GM18951 (cell line): ENCODE results near the gene TBC1D22A.

Experiments
- POLR2A ChIP-seq: IDR thresholded peaks from 4 replicates; pipeline ENCODE4 v1.6.1; 2011; ENCODE audit warnings: mild to moderate bottlenecking; ENCODE audit not compliant: insufficient read length, insufficient read depth; ENCODE audit errors: extremely low read depth
- in situ Hi-C: fragments of 300-500 bp; cut with MboI; formaldehyde crosslinking; loops from one replicate; pipeline ENCODE4 v1.12.0; 2022; ENCODE audit warnings: low sequenced_read_pairs, mixed read lengths, inconsistent platforms; ENCODE audit not compliant: unreplicated experiment

TBC1D22A gene

DNA sequence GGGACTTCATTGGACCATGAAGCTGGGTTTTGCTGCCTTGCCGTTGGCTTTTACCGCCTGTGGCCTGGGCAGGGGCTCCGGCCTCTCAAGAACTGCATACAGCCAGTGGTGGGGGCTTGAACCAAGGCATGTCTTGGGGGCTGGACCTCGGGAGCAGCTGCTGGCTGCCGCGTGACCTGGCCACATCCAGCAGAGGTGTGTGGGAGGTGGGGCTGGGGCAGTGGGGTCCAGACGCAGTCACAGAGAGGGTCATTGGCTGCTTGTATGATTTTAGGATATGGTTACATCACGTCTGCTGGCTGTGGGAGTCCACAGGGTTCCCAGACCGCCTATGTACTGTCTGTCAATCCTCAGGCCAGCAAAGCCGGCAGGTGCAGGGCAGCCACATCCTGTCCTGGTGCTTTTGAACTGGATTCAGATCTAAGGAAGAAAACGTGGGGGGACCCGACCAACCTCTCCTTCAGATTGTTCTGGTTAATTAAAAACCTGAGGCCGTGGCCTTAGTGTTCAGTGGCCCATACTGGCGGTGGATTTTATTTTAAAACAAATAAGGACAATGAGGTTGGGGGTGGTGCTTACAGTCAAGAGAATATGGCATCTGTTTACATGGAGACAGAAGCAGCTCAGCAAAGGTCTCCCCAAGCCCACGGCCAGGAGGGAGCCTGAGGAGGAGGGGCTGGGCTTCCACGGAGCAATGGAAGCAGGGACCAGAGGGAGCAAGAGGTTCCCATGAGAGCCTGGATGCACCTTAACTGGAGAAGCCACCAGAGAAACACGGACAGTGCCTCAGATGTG lies 426.0 kb downstream of the TBC1D22A start:
- TF ChIP-seq POLR2A = no peak
- in situ Hi-C loops = no loop called here

DNA sequence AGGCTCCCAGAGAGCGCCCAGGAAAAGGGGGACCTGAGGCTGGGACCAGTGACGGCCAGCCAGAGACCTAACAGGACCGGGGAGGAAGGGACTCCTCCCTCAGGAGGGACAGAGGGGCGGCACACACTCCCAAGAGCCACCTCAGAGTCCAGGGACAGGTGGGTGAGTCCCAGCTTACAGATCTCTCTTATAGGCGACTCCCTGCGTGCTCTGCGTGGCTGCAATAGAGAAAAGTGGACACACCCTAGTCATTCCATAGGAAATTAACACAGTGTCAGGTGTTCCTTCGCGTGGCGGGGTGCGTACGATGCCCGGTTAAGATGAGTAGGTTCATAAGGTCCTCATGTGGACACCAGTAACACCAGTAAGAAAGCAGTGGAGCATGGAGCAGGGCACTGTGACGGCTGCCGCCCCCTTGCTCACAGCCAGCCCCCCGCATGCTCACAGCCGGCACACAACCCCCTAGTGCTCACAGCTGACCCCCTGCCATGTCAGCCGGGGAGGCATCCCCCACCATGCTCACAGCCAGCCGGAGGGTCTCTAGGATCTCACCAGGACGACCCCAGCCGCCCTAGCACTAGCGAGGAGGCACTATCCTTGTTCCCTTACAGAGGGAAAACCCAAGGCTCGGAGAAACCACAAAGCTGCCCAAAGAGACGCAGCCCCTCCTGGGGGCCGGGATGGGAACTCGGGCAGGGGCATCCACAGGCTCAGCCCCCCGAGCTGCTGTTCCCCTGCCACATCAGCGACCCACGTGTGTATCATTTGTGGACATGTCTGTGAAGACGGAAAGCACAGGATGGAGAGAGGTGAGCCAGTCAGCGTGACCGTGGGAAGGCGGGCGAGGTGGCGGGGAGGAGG lies 426.8 kb downstream of the TBC1D22A start:
- in situ Hi-C loops = no loop called here
- TF ChIP-seq POLR2A = no peak

DNA sequence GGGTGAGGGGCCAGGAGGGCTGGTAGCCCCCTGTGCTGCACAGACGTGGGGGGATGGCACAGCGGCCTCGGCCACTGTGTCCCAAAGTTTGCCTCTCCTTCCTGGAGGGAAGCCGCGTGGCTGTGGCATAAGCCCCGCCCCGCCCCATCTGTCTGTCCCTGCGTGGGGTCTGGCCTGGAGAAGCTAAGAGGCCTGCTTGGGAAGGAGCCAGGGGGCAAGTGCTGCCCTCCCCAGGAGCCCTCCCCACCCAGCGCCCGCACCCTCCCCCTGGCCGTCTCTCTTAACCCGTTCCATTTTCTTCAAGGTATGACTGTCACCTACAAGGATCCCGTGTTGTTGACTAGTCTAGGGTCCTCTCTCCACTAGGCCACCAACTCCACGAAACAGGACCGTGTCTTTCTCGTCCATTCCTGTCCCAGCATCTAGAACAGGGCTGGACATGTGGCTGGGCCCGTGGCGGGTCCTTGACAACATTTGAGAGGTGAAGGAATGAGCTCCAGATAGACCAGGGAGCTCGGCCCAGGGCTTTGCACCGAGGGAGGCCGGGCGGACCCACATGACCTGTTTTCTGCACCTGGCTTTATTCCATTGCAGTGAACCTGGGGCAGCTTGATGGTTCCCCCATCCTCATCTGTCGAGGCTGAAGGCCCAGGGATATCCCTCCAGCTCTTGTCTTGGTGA lies 428.0 kb downstream of the TBC1D22A start:
- no peak for TF ChIP-seq POLR2A
- in situ Hi-C loops = no loop called here

DNA sequence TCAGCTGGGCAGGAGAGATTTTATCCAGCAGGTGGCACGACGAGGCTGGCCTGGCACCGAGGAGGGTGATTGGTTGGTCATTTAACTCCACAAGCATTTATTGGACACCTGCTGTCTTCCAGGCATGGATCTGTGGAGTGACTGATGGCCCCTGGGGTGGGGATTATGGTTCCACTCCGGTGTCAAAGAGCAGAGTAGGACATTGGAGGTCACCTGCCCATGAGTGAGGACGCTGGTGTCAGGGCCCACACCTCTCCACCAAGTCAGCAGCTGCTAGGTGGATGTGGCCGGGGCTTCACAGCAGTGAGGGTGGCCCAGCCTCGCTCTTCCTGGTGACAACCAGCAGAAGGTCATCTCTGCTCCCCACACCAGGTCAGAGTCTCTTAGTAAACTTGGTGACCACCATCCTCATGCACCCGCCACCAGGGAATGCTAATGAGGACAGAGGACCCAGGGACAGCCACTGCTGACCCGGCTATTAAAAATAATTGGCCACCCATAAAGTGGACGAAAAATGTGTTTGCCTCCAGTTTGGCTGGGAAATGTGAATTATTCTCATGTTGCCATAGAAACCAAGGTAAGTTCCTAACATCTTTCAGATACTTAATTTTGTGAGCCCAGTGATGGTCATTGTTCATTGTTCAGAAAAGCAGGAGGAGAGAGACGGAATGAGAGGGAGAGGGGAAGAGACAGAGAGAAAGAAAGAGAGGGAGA lies 428.7 kb downstream of the TBC1D22A start:
- no peak for TF ChIP-seq POLR2A
- in situ Hi-C loops = no loop called here

DNA sequence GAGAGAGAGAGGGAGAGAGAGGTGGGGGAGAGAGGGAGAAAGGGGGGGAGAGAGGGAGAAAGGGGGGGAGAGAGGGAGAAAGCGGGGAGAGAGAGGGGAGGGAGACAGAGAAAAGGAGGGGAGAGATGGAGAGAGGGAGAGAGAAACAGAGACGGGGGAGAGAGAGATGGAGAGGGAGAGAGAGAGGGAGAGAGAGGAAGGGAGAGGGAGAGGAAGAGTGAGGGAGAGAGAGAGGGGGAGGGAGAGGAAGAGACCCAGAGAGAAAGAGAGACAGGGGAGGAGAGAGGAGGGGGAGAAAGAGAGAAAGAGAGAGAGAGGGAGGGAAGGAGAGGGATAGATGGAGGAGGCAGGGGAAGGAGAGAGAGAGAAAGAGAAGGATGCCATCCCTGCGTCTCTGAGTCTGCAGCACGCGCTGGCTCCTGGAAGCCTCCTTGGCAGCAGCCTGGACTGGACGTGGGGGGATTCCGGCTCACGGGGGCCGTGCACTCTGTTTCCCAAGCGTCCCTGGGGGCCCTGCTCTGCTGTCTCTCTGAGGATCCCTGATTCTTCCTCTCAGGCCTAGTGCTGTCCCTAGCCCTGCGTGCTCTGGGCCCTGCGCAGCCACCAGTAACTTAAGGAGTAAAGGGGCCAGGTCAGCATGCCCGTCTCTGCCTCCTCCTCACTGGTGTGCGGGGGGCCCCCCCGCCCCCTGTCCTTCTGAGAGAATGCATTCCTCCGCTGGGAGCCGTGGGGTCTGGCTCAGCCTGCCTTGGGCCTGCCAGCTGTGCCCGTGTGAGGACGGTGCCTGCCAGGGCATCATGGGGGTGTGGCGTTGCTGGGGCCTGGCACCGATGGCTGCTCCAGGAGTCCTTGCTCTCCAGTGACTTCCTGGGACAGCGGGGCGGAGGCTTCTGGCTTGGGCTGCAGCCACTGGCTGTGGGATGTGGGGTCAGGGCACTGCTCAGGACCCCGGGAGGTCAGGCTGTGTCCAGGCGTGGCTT lies 429.5 kb downstream of the TBC1D22A start:
- TF ChIP-seq POLR2A = no peak
- in situ Hi-C loops = no loop called here

DNA sequence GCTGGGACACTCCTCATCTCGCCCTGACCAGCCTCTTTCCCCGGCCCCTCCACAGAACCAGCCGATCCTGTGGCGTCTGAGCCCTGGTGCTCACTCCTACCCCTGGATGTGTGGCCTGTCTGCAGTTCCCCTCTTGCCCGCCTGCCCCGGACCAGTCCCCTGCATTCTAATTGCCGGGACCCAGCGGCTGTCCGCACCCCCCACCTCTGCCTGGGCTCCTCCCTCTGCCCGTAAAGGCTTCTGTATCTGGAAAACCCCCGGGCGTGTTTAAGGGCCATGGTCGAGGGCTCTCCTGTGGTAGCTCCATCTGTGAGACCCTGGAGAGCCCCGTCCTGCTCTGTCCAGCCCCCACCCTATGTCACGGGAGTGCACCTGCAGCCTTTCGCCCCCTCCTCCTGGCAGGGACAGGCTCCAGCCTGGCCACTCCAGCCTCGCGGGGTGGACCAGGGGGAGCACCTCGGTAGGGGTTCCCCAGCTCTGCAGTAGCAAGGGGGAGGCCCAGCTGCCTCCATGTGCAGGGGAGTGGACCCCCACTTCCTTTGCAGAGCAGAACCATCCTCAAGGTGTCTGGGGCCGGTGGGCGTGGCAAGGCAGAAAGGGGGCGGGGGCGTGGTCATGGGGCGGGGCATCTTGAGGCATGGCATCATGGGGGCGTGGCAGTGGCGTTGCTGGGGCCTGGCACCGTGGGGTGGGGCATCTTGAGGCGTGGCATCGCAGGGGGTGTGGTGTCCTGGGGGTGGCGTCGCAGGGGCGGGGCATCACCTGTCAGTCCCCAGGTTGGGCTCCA lies 430.4 kb downstream of the TBC1D22A start:
- no peak for TF ChIP-seq POLR2A
- in situ Hi-C loops = no loop called here

DNA sequence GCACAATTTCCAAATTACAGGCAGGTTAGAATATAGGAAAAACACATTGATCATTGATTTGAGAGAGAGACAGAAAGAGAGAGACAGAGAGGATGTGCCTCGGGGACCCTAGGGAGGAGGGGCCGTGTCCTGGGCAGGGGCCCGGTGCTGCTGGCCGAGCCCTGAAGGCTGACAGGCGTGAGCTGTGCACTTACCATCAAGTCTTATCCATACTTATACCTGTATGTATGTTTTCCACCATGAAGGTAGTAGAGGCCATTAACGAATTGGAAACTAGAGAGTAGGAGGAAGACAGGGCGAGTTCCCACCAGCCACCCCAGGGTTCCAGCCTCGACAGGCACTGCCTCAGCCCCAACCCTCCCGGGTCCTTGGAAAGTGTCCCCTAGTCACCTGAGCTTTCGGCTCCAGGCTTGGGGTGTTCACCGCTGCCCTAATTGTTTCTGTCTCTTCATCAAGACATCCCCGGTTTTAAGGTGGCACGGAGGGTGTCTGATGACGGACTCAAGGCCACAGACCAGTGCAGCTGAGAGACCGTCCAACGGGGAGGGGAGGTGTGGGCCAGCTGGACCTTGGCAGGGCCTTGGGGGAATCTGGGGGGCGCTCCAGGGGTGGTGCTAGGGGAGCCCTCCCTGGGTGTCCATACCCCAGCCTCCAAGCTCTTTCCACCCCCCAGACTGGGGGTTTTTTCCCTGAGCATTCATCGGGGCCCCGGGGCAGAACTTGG lies 431.3 kb downstream of the TBC1D22A start:
- TF ChIP-seq POLR2A = no peak
- in situ Hi-C loops = no loop called here

DNA sequence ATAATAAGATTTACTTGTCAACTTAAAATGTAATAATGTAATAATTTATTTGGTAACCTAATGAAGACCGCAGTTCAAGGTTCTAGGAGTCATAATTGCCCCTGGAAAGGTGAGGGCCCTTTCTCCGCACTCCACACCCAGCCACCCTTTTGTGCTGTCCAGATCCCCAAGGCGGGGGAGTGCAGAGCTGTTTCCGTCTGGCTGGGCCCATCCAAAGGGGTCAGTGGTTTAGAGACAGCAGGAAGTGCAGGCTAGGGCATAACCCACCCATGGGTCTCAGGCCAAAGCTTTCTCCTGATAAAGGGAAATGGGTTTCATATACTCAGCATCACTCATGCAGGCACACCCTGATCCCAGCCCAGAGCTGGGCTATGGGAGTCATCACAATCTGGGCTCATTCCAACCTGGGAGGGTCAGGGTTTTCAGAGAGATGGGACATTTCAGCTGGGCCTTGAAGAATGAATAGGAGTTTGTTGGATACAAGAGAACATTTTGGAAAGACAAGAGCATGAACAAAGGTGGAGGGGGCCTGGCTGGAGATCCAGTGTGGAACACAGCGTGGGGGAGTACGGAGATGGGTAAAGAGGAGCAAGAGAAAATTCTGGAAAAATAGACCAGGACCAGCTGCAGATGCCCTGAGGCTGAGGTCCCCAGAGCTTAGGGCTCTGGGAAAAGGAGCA lies 432.2 kb downstream of the TBC1D22A start:
- in situ Hi-C loops = no loop called here
- no peak for TF ChIP-seq POLR2A

DNA sequence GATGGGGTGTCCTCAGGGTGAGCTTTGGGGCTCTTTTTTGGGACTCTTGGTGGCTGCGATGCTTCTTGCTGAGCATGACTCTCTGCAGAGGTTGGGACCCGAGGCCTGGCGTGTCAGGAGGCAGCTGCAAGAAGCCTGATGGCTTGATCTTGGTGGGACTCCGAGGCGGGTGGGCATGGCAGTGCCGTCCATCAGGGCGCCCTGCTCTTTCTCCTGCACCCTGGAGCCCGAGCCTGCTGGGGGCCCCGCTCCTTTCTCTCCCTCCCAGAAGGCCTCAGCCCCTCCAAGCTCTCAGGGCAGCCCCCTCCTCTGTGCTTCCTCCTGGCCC lies 432.7 kb downstream of the TBC1D22A start:
- no peak for TF ChIP-seq POLR2A
- in situ Hi-C loops = no loop called here

DNA sequence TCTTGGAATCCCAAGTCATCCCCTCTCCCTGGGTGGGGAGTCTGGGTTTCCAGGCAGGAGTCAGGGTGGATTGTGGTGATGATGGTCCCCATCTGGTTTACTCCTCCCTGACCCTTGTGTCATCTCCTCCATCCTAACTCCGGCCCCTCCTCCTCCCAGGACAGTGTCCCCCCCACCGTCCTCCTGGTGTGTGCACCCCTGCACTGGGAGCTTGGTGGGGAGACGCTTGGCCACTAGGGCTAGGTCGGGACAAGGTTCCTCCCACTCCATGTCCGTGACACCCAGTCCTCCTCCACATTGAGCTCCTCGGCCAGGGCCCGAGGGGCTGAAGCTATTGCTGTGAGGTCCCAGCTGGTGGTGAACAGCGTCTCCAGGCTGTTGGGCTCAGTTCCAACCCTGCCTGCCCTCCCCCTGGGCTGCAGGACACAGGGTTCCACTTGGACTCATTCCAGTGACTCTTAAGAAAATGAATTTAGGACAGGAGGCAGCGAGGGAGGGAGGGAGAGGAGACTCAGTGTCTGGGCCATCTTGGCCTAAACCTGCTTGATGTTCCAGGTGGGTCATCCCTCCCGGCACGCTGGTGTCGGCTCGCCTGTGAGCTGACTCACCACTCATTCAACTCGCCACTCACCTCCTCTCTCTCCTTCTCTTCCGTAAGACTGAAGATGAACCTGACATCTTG lies 433.2 kb downstream of the TBC1D22A start:
- in situ Hi-C loops = no loop called here
- TF ChIP-seq POLR2A = no peak
